HG03520 (cell line): ENCODE results near the gene AMH.
"Not testable (repeated sequence)": the region's sequence is repeated elsewhere in the genome, so short reads cannot be mapped to it uniquely, and the experiment has no call there.

ENCODE experiments used
- ATAC-seq: cut with Tn5 transposase; IDR thresholded peaks from one replicate; pipeline ENCODE4 v1.9.1; 2021; ENCODE audit warnings: mild to moderate bottlenecking, moderate library complexity; ENCODE audit not compliant: unreplicated experiment

The AMH gene

DNA sequence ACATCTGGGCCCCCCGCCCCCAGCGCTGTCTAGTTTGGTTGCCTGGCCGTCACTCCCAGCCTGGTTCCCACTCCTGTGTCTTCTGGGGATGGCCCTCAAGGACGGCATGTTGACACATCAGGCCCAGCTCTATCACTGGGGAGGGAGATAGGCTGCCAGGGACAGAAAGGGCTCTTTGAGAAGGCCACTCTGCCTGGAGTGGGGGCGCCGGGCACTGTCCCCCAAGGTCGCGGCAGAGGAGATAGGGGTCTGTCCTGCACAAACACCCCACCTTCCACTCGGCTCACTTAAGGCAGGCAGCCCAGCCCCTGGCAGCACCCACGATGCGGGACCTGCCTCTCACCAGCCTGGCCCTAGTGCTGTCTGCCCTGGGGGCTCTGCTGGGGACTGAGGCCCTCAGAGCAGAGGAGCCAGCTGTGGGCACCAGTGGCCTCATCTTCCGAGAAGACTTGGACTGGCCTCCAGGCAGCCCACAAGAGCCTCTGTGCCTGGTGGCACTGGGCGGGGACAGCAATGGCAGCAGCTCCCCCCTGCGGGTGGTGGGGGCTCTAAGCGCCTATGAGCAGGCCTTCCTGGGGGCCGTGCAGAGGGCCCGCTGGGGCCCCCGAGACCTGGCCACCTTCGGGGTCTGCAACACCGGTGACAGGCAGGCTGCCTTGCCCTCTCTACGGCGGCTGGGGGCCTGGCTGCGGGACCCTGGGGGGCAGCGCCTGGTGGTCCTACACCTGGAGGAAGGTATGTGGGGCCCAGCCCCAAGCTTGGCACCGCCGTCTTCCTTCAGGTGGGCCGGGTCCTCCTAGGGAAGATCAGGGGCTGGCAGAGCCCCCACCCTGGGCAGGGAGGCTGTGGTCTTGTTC lies at the start of gene AMH:
TSS of gene AMH (plus strand) at position 314 of the 857 bp plus-strand sequence. CDS start at position 324, 10 bp downstream.
- no peak for ATAC-seq

- ATAC-seq, result no peak
Measured at GRCh38 chr19:2199861-2200623, 49.1 kb upstream of the AMH start.

DNA sequence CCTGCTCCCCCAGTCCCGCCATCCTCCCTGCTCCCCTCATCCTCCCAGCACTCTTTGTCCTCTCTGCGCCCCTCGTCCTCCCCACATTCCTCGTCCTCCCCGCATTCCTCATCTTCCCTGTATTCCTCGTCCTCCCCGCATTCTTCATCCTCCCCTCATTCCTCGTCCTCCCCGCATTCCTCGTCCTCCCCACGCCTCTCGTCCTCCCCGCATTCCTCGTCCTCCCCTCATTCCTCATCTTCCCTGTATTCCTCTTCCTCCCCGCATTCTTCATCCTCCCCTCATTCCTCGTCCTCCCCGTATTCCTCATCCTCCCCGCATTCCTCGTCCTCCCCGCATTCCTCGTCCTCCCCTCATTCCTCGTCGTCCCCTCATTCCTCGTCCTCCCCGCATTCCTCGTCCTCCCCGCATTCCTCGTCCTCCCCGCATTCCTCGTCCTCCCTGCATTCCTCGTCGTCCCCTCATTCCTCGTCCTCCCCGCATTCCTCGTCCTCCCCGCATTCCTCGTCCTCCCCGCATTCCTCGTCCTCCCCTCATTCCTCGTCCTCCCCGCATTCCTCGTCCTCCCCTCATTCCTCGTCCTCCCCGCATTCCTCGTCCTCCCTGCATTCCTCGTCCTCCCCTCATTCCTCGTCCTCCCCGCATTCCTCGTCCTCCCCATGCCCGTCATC lies 48.4 kb upstream of the AMH start:
- not testable (repeated sequence) for ATAC-seq

GRCh38 chr19:2201473-2202148 lies 47.5 kb upstream of the AMH start:
- ATAC-seq, result no peak

DNA sequence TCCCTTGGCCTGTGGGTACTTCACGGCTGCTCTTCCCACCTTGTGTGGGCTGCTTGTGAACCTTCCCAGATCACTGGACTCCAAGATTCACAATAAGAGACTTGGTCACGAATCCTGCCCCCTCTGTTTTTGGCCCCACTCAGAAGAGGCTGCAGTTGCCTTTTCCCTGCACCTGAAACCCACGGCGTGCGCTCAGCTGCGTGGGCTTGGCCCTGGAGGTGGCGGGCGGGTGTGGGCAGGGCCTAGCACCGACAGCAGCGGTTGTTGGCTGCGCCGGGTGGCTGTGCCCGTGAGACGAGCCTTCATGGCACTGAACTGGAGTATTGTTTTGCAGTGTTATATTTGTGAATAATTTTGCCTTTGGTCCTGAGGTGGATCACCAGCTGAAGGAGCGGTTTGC lies 46.8 kb upstream of the AMH start:
- ATAC-seq, result no peak

- ATAC-seq, result no peak
Measured at GRCh38 chr19:2207008-2207407, 42.1 kb upstream of the AMH start.

- no peak for ATAC-seq
Measured at GRCh38 chr19:2207991-2208860, 40.9 kb upstream of the AMH start.

GRCh38 chr19:2208975-2209374 lies 40.1 kb upstream of the AMH start:
- ATAC-seq, result no peak

DNA sequence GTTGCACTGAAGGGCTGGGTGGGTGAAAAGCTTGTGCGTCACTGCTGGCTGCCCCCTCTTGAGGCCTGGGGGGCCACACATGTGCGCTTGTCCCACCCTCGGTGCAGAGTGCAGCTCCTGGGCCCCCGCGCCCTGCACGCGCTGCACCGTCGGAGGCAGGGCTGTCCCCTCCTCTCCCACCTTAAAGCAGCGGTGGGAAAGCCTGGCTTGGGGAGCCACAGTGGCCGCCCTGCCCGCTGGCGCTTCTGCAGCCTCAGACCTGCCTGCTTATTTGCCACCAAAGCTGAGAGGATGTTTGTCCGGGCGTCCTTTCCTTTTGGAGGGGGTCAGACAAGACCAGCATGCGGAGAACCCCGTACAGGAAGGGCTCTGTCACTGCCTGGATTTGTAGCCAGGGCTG lies 39.7 kb upstream of the AMH start:
- no peak for ATAC-seq

- ATAC-seq, result no peak
Measured at GRCh38 chr19:2210206-2210605, 38.9 kb upstream of the AMH start.

GRCh38 chr19:2210987-2211740 lies 38.0 kb upstream of the AMH start:
- no peak for ATAC-seq

- ATAC-seq, result no peak
Measured at GRCh38 chr19:2212861-2213711, 36.0 kb upstream of the AMH start.

DNA sequence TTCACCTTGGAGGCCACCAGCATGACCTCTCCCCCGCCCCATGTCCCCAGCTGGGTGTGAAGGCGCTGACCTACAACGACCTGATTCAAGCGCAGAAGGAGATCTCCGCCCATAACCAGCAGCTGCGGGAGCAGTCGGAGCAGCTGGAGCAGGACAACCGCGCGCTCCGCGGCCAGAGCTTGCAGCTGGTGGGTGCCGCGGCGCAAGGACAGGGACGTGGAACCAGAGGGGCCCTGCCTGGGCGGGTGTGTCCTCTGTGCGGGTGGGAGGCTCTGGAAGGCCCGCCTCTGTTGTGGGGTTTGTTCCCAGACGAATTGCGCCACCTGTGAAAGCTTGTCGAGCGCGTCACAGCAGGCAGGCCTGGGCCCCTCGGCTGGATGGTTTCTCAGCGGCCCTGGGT lies 35.3 kb upstream of the AMH start:
- ATAC-seq, result no peak

DNA sequence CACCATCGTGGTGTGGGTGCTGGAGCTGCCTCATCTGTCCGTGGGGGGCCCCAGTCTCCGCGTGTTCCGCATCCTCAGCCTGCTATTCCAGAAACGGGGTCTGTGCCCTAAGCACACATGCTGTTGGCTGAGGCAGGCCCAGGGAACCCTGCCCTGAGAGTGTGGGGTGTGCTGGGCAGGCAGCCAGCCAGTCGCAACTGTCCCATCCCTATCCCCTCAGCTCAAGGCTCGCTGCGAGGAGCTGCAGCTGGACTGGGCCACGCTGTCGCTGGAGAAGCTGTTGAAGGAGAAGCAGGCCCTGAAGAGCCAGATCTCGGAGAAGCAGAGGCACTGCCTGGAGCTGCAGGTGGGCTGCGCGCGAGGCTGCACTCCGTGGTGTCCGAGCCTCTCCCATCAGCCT lies 34.9 kb upstream of the AMH start:
- ATAC-seq, result no peak

DNA sequence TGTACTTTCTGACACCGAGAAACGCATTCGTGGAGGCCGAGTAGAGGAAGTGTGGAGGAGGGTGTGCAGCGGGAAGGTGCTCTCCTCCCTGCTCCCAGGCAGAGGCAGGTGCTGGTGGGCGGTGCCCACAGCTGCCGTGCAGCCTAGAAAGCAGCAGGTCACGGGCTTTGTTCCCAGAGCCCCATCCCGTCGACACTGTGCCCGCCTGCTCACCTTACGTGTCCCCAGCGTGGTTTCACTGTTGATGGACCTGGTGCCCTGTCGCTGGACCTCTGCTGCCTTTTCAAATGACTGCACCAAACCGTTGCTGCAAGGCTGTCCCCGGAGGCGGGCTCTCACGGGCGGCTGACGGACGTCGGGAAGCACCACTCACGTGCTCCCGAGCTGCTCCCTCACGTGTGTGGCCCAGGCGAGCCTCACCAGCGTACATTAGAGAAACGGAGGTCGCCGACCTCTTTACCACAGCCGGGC lies 33.8 kb upstream of the AMH start:
- ATAC-seq, result no peak

DNA sequence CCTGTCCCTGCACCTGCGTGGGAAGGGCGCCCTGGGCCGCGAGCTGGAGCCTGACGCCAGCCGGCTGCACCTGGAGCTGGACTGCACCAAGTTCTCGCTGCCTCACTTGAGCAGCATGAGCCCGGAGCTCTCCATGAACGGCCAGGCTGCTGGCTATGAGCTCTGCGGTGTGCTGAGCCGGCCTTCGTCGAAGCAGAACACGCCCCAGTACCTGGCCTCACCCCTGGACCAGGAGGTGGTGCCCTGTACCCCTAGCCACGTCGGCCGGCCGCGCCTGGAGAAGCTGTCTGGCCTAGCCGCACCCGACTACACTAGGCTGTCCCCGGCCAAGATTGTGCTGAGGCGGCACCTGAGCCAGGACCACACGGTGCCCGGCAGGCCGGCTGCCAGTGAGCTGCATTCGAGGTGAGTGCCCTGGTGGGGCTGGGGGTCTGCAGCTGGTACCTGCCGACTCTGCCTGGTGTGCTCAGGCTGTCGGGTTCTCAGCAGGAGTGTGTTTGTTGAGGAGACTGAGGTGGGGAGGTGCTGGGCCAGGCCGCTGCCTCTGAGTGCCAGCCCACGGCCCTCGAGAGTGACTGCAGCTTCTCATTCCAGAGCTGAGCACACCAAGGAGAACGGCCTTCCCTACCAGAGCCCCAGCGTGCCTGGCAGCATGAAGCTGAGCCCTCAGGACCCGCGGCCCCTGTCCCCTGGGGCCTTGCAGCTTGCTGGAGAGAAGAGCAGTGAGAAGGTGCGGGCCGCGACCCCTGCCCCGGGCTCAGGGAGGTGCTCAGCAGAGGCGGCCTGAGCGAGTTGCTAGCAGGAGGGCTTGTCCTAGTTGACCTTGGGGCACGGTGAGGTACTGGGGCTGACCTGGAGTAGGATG lies 32.5 kb upstream of the AMH start:
- ATAC-seq, result no peak

DNA sequence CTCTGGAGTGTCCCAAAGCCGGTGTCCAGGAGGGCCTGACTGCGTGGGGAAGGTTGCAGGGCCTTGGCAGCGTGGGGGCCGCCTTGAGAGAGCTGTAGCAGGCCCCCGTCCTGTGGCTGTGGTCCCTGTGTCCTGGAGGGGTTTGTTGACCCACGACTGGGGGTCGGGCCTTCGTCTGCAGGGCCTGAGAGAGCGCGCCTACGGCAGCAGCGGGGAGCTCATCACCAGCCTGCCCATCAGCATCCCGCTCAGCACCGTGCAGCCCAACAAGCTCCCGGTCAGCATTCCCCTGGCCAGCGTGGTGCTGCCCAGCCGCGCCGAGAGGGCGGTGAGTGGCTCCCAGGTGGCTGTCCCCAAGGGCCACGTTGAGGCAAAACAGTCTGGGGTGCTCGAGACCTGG lies 31.5 kb upstream of the AMH start:
- no peak for ATAC-seq
